Pancreas (tissue), 10 donors: ENCODE results near the gene CCNT1. TPM values are rescaled to one million over a fixed set of nuclear protein-coding genes. Genes with fewer than 3 reads are reported as not detected.
"Not testable (repeated sequence)": the region's sequence is repeated elsewhere in the genome, so short reads cannot be mapped to it uniquely, and the experiment has no call there.

Experiments
- ATAC-seq, 4 donors: fragments of 200-7000 bp; cut with Tn5 transposase; one replicate each; pipeline versions ENCODE4 v1.8.0 to v1.9.1; 2020; ENCODE audit warnings: mild to moderate bottlenecking in 4 of 4, moderate library complexity in 4 of 4
- DNase-seq, 6 donors: peaks; one replicate each; pipeline ENCODE4 v3.0.0-alpha.2; 2020
- FAIRE-seq: peaks from 2 replicates; lab custom pipeline; 2012; peaks lifted over from hg19 to GRCh38; lab: Jason Lieb, UNC
- H3K27ac ChIP-seq, 4 donors: fragments of 200-600 bp; sonication (generic); 1 replicate in 3 of 4; 2 replicates in 1 of 4; pipeline versions ENCODE4 v1.5.0 to v1.8.0; 2020
- H3K27me3 ChIP-seq, 4 donors: fragments of 200-600 bp; one replicate each; pipeline ENCODE4 v1.8.0; 2021
- H3K36me3 ChIP-seq, 3 donors: fragments of 200-600 bp; sonication (generic) in 1 of 3; one replicate each; pipeline versions ENCODE4 v1.5.0 to v1.8.0; 2020 to 2021
- H3K4me1 ChIP-seq, 3 donors: fragments of 200-600 bp; one replicate each; pipeline ENCODE4 v1.8.0; 2021
- H3K4me3 ChIP-seq, 4 donors: fragments of 200-600 bp; sonication (generic) in 2 of 4; one replicate each; pipeline versions ENCODE4 v1.5.0 to v1.8.0; 2020 to 2021
- H3K9me3 ChIP-seq, 4 donors: fragments of 200-600 bp; one replicate each; pipeline ENCODE4 v1.8.0; 2021
- CTCF ChIP-seq, 4 donors: fragments of 200-600 bp; sonication (generic) in 3 of 4; IDR thresholded peaks; one replicate each; pipeline versions ENCODE4 v1.5.0 to v1.8.0; 2021; ENCODE audit warnings: antibody characterized with exemption in 4 of 4
- WGBS, 2 donors: extraction: QIAGEN DNeasy Blood & Tissue Kit; methylation state at CpG; one replicate each; pipeline ENCODE4 v1.1.7; 2013; 5-methylcytosine and 5-hydroxymethylcytosine counted together
- intact Hi-C, 3 donors: fragments of 100-400 bp; cut with DNase I; formaldehyde crosslinking; loops; one replicate each; pipeline versions ENCODE4 v1.11.1 to v1.14.2; 2022
- polyA plus RNA-seq, 2 donors: library from polyadenylated mRNA; stranded (reverse); fragments of 200-250 nt; gene quantifications; one replicate each; pipeline ENCODE4 v1.2.3, GENCODE V29; 2013
- total RNA-seq, 6 donors: library from RNA; stranded (reverse); fragmentation: NEBNext Ultra II Directional in 4 of 6; extraction: Animal tissue kit (Norgen Biotek cat#: 25700) in 4 of 6; gene quantifications; one replicate each; pipeline versions ENCODE4 v1.2.1 to v1.2.4, GENCODE V29; 2021 to 2023
- donor health status: healthy with polysubstance abuse.
- donor health status: DM: no; HTN: no; CAD: no; lungs with moderate emphysema.
- donor health status: DM: no; HTN: no; CAD: no.
- donor health status: control.
- donor health status: control.
- donor health status: Bipolar disorder and iron deficiency.
- donor health status: DM: yes; HTN: yes; CAD: no.
- donor health status: DM: no; HTN: no; CAD: no.
- donor health status: DM: no; HTN: no; CAD: no.
- donor health status: DM: yes; HTN: yes; CAD: no.

CCNT1 gene
- total and polyA plus RNA-seq, 8 donors, result 3.7 to 21.2 (median 16.0) TPM

- 25 to 27% methylated on average over 1 of the region's 1 CpG for WGBS, 2 donors
- Histone ChIP-seq H3K27ac (no peak overlapping the region), H3K4me1 (no peaks in the 10 kb centered on the region), H3K36me3 (no peaks in the 10 kb centered on the region), H3K4me3 (no peak overlapping the region), H3K9me3 (no peaks in the 10 kb centered on the region), H3K27me3 (no peaks in the 10 kb centered on the region)
- ATAC-seq (no peak), FAIRE-seq (no peak), DNase-seq (no peak)
- TF ChIP-seq CTCF (IDR thresholded peaks at IDR 0.05), result no peak
- intact Hi-C loops, result no loop called here
These were observed 19.9 kb upstream of the CCNT1 start for GRCh38 chr12:48736456-48736855.

GRCh38 chr12:48728807-48729206 is 12.3 kb upstream of the CCNT1 start:
- no peak for TF ChIP-seq CTCF (IDR thresholded peaks at IDR 0.05)
- intact Hi-C loops, result no loop called here
- ATAC-seq, result no peak
- Histone ChIP-seq H3K9me3 (no peaks in the 10 kb centered on the region), H3K27ac (no peak overlapping the region), H3K27me3 (no peaks in the 10 kb centered on the region), H3K4me1 (no peaks in the 10 kb centered on the region), H3K4me3 (no peak overlapping the region), H3K36me3 (no peaks in the 10 kb centered on the region)
- FAIRE-seq, result no peak
- DNase-seq, result no peak
- 68 to 77% methylated on average over 5 of the region's 5 CpGs for WGBS, 2 donors

- FAIRE-seq, H3K27ac ChIP-seq, intact Hi-C loops, DNase-seq, H3K4me3 ChIP-seq, H3K27me3 ChIP-seq, H3K36me3 ChIP-seq, H3K9me3 ChIP-seq, H3K4me1 ChIP-seq, ATAC-seq: not testable (repeated sequence)
- WGBS, 2 donors, result 81 to 88% methylated on average over 1 of the region's 1 CpG
These were observed 4.2 kb upstream of the CCNT1 start for GRCh38 chr12:48720737-48721136.

- H3K9me3 ChIP-seq, H3K4me1 ChIP-seq, H3K36me3 ChIP-seq, intact Hi-C loops, H3K27me3 ChIP-seq, H3K27ac ChIP-seq, FAIRE-seq, ATAC-seq, DNase-seq, H3K4me3 ChIP-seq: not testable (repeated sequence)
- WGBS, 2 donors, result 70 to 75% methylated on average over 2 of the region's 2 CpGs
These were observed 3.7 kb upstream of the CCNT1 start for GRCh38 chr12:48720171-48720570.

- intact Hi-C loops, H3K9me3 ChIP-seq, H3K4me3 ChIP-seq, ATAC-seq, H3K27ac ChIP-seq, H3K36me3 ChIP-seq, DNase-seq, FAIRE-seq, H3K27me3 ChIP-seq: not testable (repeated sequence)
- 60 to 63% methylated on average over 4 of the region's 4 CpGs for WGBS, 2 donors
- H3K4me1 ChIP-seq, result peaks cover 12 to 19% (median 17%) of the 10 kb centered on the region in 3 donors
These were observed 2.5 kb upstream of the CCNT1 start for GRCh38 chr12:48719002-48719401.

- Histone ChIP-seq H3K36me3 (no peaks in the 10 kb centered on the region), H3K4me3 (peak overlapping the region; percentile 35 to 89 (median 67)), H3K4me1 (peaks cover 16 to 25% (median 20%) of the 10 kb centered on the region in 3 donors), H3K27ac (peak overlapping the region; percentile 74 to 95 (median 80)), H3K9me3 (no peaks in the 10 kb centered on the region), H3K27me3 (no peaks in the 10 kb centered on the region)
- no peak for FAIRE-seq
- no peak for ATAC-seq
- DNase-seq, result no peak
- WGBS, 2 donors, result 11% methylated on average over 21 of the region's 21 CpGs
- intact Hi-C loops, result no loop called here
- no peak for TF ChIP-seq CTCF (IDR thresholded peaks at IDR 0.05)
These were observed 767 bp upstream of the CCNT1 start for GRCh38 chr12:48717252-48717695.
